Sigmoid colon (tissue), 4 donors: ENCODE measurements around the gene LRP8.

Experiments
- EP300 ChIP-seq, 4 donors: sonication (generic); formaldehyde crosslinking; IDR thresholded peaks; one replicate each; pipeline ENCODE4 v1.6.1; 2017; ENCODE audit warnings: antibody characterized with exemption in 4 of 4
- POLR2AphosphoS5 ChIP-seq, 4 donors: sonication (generic); formaldehyde crosslinking; IDR thresholded peaks; one replicate each; pipeline ENCODE4 v1.6.1; 2017; ENCODE audit warnings: antibody characterized with exemption in 4 of 4
- TF ChIP-seq, protein P1 (sequence below), 4 experiments: fragments of 450-650 bp in 3 of 4; fragments of 200-600 bp in 1 of 4; IDR thresholded peaks; one replicate each; pipeline ENCODE4 v1.5.1; 2016 to 2019; ENCODE audit warnings: antibody characterized with exemption in 4 of 4, mild to moderate bottlenecking in 3 of 4, moderate library complexity in 2 of 4

DNA sequence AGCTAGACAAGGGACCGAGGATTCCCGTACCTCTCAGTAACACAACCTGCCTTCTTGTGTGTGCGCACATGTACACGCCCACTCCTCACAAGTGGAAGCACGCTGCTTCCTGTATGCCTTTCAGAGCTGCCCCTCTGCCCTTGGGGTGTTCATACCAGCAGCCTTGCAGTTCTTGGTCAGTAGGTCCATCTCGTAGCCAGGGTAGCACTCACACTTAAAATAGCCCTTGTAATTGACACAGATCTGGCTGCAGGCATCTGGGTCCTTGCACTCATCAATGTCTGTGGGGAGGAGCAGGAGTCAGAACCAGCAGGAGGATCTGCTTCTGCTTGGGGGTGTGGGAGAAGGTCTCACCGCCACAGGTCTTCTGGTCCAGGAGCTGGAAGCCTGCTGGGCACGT, 57.0 kb downstream of the LRP8 start:
- no peak for TF ChIP-seq EP300 (IDR thresholded peaks at IDR 0.05)
- no peak for TF ChIP-seq POLR2AphosphoS5 (IDR thresholded peaks at IDR 0.05)
- TF ChIP-seq, protein P1, sequence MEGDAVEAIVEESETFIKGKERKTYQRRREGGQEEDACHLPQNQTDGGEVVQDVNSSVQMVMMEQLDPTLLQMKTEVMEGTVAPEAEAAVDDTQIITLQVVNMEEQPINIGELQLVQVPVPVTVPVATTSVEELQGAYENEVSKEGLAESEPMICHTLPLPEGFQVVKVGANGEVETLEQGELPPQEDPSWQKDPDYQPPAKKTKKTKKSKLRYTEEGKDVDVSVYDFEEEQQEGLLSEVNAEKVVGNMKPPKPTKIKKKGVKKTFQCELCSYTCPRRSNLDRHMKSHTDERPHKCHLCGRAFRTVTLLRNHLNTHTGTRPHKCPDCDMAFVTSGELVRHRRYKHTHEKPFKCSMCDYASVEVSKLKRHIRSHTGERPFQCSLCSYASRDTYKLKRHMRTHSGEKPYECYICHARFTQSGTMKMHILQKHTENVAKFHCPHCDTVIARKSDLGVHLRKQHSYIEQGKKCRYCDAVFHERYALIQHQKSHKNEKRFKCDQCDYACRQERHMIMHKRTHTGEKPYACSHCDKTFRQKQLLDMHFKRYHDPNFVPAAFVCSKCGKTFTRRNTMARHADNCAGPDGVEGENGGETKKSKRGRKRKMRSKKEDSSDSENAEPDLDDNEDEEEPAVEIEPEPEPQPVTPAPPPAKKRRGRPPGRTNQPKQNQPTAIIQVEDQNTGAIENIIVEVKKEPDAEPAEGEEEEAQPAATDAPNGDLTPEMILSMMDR (IDR thresholded peaks at IDR 0.05), result no peak
